GM19455 (cell line): ENCODE data around the gene YWHAH.

Experiments
- ATAC-seq: cut with Tn5 transposase; IDR thresholded peaks from one replicate; pipeline ENCODE4 v1.9.1; 2021; ENCODE audit not compliant: unreplicated experiment

YWHAH gene

DNA sequence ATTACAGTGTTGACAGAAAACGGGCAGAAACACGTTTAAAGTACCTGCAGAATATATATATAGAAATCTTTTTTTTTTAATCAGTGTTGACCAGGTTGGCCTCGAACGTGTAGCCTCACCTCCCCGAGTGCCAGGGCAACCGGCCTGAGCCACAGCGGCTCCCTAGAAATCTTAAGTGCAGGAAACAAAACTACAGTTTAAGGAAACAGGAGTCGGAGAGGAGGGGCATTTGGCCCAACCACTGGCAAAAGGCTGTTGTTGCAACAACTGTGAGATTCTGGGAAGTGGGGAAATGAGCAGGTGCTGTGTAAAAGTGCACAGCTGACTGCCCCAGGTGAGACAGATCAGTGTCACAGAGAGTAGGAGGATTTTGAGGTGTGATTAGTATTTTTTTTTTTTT lies 3.7 kb downstream of the YWHAH start:
- ATAC-seq = no peak

DNA sequence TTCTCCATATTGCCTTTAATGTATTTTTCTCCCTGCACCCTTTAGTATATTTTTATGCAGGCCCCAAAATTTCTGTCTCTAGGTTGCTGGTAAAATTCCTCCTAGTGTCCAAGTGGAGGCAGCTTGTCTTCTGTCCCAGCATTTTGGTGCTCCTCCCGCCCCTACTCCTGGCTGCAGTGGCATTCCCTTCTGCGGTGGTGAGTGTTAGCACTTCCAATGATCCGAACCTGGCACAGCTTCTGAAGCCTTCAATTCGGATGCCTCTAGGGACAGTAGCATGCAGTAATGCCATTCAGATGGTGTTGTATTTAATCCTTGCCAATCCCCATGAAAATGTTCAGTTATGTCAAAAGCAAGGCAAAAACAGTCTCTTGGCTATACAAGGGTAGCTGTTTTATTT lies 5.9 kb downstream of the YWHAH start:
- ATAC-seq = no peak

- ATAC-seq = no peak
Measured at GRCh38 chr22:31951194-31952093, 7.1 kb downstream of the YWHAH start.

GRCh38 chr22:31952094-31952401 lies 7.7 kb downstream of the YWHAH start:
- ATAC-seq = no peak

DNA sequence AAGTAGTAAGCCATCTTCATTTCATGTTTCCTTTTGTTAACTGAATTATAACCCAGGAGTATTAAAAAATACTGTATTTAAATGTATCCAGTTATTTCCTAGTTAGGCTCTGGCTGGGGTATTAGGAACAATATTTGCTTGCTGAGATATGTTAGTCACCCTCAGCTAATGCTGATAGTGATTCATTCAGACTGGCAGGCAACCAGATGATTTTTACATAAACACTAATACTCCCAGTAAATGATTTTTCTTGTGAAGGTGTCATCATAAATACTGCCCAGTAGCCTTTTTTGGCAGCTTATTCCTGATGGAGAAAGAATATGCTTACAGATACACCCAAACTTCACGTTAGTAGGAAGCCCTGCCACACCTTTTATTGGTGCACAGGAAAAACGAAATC lies 8.1 kb downstream of the YWHAH start:
- no peak for ATAC-seq

- ATAC-seq = no peak
Measured at GRCh38 chr22:31953261-31953660, 8.9 kb downstream of the YWHAH start.

DNA sequence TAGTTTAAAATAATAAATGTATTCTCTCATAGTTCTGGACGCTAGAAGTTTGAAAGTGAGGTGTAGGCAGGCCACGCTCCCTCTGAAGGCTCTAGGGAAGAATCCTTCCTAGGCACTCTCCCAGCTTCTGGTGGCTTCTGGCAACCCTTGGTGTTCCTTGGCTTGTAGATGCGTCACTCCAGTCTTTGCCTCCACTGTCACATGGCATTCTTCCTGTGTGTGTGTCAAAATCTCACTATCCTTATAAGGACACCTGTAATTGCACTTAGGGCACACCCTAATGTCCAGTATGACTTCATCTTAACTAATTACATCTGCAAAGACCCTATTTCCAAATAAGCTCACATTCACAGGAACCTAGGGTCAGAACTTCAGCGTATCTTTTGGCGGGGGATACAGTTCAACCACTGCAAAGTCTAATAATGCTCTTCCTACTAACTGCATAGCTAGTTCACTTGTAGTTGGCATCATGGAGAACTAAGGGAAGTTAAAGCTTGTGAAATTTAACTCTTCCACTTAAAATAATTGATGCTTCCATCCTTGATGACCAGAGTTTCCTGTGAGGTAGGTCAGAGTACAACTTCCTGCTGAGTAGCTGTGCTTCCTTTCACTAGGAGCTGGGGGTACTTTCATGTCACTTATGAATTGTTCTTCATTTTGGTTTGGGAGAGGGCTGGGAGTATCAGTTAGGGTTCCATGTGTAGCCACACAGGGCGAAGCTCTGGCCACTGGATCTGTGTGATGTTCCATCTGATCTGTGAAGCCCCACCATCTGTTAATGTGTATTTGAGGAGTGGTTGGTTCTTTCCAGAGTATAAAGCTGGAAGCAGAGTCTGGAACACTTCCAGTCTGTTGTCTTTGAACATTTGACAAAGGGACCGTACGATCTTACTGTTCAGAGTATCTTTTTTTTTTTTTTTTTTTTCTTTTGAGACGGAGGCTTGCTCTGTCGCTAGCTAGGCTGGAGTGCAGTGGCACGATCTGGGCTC lies 10.5 kb downstream of the YWHAH start:
- ATAC-seq = no peak

- no peak for ATAC-seq
Measured at GRCh38 chr22:31956360-31956759, 12.0 kb downstream of the YWHAH start.

DNA sequence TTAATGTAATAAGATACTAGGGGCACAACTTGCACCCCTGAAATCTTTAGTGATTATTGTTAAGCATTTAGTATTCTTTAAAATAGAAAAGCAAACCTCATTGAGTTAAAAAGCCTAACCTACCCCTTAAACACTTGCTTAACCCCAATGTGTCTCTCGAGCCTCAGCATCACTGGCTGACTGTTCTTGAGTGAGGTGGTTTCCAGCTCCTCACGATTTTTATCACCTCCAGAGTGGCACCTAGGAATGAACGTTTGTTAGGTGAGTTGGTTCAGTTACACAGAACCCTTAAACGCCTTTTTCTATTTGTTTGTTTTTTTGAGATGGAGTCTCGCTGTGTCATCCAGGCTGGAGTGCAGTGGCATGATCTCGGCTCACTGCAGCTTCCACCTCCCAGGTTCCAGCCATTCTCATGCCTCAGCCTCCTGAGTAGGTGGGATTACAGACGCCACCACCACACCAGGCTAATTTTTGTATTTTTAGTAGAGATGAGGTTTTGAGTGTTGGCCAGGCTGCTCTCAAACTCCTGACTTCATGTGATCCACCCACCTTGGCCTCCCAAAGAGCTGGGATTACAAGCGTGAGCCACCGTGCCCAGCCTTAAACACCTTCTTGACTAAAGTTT lies 13.7 kb downstream of the YWHAH start:
- no peak for ATAC-seq

GRCh38 chr22:31958625-31959239 lies 14.4 kb downstream of the YWHAH start:
- no peak for ATAC-seq

- ATAC-seq = no peak
Measured at GRCh38 chr22:31960767-31961166, 16.4 kb downstream of the YWHAH start.

GRCh38 chr22:31962387-31963125 lies 18.2 kb downstream of the YWHAH start:
- ATAC-seq = no peak

DNA sequence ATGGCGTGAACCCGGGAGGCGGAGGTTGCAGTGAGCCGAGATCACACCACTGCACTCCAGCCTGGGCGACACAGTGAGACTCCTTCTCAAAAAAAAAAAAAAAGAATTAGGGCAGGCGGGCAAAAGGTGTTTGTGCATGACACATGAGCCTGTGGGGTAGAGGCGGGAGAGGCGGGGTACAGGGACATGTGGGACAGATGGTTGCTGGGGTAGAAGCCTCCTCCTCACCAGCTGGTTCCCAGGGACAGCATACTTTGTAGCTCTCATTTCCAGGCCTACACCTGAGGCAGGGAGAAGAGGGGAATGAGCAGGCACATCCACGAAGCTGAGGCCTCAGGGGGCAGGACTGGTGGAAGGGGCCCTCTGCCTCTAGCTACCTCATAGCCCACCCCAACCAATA lies 23.7 kb downstream of the YWHAH start:
- ATAC-seq = no peak

- no peak for ATAC-seq
Measured at GRCh38 chr22:31969789-31970489, 25.6 kb downstream of the YWHAH start.

GRCh38 chr22:31970490-31971444 lies 26.4 kb downstream of the YWHAH start:
- no peak for ATAC-seq

DNA sequence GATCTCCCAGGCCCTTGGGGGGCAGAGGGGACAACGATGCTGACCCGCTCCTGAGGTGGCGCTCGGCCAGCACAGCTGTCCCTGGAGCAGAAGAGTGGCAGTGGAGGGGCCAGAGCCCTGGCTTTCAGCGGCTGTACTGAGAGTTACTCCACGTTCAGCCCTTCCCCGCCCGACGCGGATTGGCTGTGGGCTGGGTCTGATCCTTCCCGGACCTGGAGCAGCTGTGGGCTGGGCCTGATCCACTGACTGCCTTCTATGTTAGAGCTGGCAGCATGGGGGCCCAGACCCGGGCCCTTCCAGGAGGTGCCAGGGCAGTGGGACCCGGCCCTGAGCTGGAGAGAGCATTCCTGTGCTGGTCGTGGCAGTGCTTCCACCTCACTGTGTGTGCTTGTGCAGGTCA lies 27.8 kb downstream of the YWHAH start:
- ATAC-seq = no peak

GRCh38 chr22:31973739-31974138 lies 29.4 kb downstream of the YWHAH start:
- ATAC-seq = no peak

DNA sequence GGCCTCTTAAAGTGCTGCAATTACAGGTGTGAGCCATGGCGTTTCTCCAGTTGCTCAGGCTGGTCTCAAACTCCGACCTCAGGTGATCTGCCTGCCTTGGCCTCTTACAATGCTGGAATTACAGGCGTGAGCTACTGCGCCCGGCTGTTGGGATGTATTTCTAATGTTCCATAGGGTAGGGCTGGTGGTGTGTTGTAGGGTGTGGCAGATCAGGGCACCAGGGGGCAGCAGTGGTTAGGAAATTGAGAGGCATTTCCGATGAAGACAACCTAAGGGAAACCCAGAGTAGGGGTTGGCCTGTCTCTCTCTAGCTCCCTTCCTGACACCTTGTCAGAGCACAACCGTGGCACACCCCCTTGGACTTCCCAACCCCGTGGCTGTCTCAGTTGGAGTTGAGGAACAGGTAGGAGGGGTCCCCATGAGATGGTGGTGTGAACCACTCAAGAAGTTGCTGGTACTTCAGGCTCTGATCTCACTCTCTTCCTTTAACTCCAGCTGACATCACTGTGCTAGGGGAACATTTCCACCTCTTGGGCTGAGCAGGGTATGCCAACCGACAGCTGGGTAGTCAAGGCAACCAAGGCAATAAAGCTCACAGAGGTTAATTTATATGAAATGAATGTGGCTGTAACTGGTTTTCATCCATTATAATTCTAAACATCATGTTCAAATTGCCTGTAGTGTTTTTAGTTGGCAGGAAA lies 33.0 kb downstream of the YWHAH start:
- ATAC-seq = no peak
